A375 (cell line): ENCODE results near the gene PDE4C. TPM values are rescaled to one million over a fixed set of nuclear protein-coding genes. Genes with fewer than 3 reads are reported as not detected.

ENCODE experiments used
- total RNA-seq: library from RNA; depleted of rRNA; stranded (reverse); fragments of >200 nt; shearing (Covaris generic); gene quantifications from 2 replicates; pipeline ENCODE4 v1.2.3, GENCODE V29; 2014; rRNA removed

PDE4C gene
- total RNA-seq = 0.05 TPM in 1 of 2 replicates, not detected in the other

GRCh38 chr19:18225702-18226468 is at the start of gene PDE4C:
Gene PDE4C (minus strand): TSS chr19:18226438. CDS start chr19:18226415, 23 bp downstream.

DNA sequence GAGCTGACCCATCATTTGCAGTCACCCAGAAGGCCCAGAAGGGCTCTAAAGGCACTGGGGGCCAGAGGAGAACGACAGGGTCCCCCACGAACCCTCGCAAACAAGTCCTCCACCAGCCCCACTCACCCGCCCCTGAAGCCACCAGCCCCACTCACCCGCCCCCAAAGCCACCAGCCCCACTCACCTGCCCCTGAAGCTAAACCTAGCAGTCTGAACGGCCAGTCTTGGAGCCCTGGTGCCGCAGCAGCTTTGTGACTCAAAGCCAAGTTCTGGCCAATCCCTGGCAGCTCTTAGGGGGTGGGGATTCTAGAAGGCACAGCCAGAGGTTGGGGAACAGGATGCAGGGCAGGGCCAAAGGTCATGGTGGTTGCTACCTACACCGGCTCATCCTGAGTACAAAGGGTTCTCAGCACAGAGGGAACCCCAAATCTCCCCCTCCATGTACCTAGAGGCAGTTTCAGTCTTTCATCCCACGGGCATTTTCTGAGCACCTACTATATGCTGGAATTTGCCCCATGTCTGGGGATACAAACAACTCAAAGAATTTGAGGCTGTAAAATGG is 48.1 kb upstream of the PDE4C start, which contains the start of gene IQCN:
IQCN (minus strand) TSS at position 234 of the 562 bp plus-strand sequence. CDS start 4,974 bp downstream, outside the sequence.

GRCh38 chr19:18203863-18204393 is 22.3 kb downstream of the PDE4C start, which contains the start of gene RAB3A:
Gene RAB3A (minus strand): TSS chr19:18204042. CDS start chr19:18202740, 1,302 bp downstream.

DNA sequence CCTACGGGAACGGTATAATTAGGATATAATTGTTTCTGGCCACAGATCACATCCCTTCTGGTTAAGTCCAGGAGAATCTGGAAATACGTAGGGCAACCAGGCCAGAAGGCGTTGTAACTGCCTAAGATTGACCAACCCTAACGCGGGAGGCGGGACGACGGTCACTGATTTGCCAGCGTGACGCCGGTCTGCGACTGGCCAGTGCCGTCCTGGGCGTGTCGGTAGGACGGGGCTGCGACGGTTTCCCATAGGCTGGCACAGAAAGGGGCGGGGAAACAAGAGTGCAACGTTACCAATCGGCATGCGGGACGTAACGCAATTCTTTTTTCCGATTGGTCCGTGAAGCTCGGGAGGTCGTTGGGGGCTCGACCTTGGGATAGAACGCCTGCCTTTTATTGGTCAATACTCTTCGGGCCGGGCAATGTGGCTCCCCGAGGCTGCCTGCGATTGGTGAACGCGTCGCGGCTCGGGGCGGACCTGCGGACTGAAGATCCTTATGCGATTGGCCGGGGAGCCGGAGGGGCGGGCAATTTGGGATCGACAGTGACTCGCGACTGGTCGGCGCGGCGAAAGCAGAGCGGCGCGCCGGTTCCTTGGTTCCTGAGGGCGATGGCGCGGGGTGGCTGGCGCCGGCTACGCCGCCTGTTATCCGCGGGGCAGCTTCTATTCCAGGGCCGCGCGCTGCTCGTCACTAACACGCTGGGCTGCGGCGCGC is 33.4 kb downstream of the PDE4C start, which contains the start of gene MPV17L2:
MPV17L2 (plus strand) TSS at position 546 of the 715 bp plus-strand sequence; CDS start at position 610, 64 bp downstream.

Other genes with a start within 250 kb of the PDE4C start
- 28.7 and 31.9 TPM in 2 replicates for gene ARRDC2, start 218.3 kb downstream of the PDE4C start, total RNA-seq
- gene IL12RB1, start 139.5 kb downstream of the PDE4C start, total RNA-seq = 0.48 and 0.64 TPM in 2 replicates
- 3.5 and 5.5 TPM in 2 replicates for gene MAST3, start 128.7 kb downstream of the PDE4C start, total RNA-seq
- gene PIK3R2, start 73.3 kb downstream of the PDE4C start, total RNA-seq = 24.1 and 36.7 TPM in 2 replicates
- 26.7 and 37.5 TPM in 2 replicates for gene IFI30, start 52.6 kb downstream of the PDE4C start, total RNA-seq
- gene MPV17L2, start 33.2 kb downstream of the PDE4C start, total RNA-seq = 20.6 and 27.2 TPM in 2 replicates
- 2.9 and 4.9 TPM in 2 replicates for gene RAB3A, start 22.4 kb downstream of the PDE4C start, total RNA-seq
- 0.34 and 0.94 TPM in 2 replicates for gene IQCN, start 48.0 kb upstream of the PDE4C start, total RNA-seq
- gene JUND, start 55.2 kb upstream of the PDE4C start, total RNA-seq = 238 and 267 TPM in 2 replicates
- 562 and 580 TPM in 2 replicates for gene LSM4, start 96.6 kb upstream of the PDE4C start, total RNA-seq
- gene PGPEP1, start 114.2 kb upstream of the PDE4C start, total RNA-seq = 14.8 and 15.8 TPM in 2 replicates
- 32.1 and 48.4 TPM in 2 replicates for gene GDF15, start 159.7 kb upstream of the PDE4C start, total RNA-seq
- 0.15 TPM in 1 of 2 replicates, not detected in the other for gene LRRC25, start 171.2 kb upstream of the PDE4C start, total RNA-seq
- 135 and 183 TPM in 2 replicates for gene SSBP4, start 193.0 kb upstream of the PDE4C start, total RNA-seq
- gene ISYNA1, start 211.7 kb upstream of the PDE4C start, total RNA-seq = 26.3 and 35.8 TPM in 2 replicates